ENCODE data around the gene SKI. TPM values are rescaled to one million over a fixed set of nuclear protein-coding genes. Genes with fewer than 3 reads are reported as not detected.

Gene SKI
- total and polyA plus RNA-seq, 9 of the 15 experiments (the other 6 are each of a cell fraction or from before 2014, with no cell fraction given), result 0.10 to 60.5 (median 4.6) TPM

DNA sequence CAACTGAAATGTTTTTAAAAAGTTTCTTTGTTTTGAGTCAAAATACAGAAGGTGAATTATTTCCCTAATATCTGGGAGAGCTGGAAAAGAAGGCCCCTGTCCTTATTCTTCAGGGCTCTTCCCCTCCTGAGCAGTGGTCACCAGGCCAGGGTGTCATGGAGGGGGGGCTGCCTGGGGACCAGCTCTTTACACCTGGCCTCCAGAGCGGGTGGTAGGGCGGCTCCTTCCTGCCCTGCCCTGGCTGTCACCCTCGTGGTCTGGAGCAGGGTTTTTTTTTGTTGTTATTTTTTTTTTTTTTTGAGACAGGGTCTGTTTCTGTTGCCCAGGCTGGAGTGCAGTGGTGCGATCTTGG is 6.6 kb downstream of the SKI start:
- no peak overlapping the region for H2AFZ ChIP-seq (ENCODE audit: low read depth, low read length)
- ChIA-PET POLR2A (interaction anchor here (0.5 to 1.7 kb wide), 4 partner anchors 9 to 123 kb away, joined by 3 to 6 read pairs (median 4); no protein-coding TSS in a partner anchor), CTCF (ENCODE audit: low intra/inter-chr PET ratio) (no interaction called here)
- H3K27ac ChIP-seq (ENCODE audit: extremely low read depth, low read depth, low read length), result no peak overlapping the region
- TF ChIP-seq TRIM28 (IDR thresholded peaks at IDR 0.05), result no peak
- TF ChIP-seq, protein P1, sequence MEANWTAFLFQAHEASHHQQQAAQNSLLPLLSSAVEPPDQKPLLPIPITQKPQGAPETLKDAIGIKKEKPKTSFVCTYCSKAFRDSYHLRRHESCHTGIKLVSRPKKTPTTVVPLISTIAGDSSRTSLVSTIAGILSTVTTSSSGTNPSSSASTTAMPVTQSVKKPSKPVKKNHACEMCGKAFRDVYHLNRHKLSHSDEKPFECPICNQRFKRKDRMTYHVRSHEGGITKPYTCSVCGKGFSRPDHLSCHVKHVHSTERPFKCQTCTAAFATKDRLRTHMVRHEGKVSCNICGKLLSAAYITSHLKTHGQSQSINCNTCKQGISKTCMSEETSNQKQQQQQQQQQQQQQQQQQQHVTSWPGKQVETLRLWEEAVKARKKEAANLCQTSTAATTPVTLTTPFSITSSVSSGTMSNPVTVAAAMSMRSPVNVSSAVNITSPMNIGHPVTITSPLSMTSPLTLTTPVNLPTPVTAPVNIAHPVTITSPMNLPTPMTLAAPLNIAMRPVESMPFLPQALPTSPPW (CRISPR knock-in tag; IDR thresholded peaks at IDR 0.05), result peak; percentile 58
- no peak for TF ChIP-seq PTRF (tag; IDR thresholded peaks at IDR 0.05)
- no peak for TF ChIP-seq ZNF778 (CRISPR knock-in tag; IDR thresholded peaks at IDR 0.05)
- TF ChIP-seq ZFPM2 (CRISPR knock-in tag; IDR thresholded peaks at IDR 0.05), result no peak
- intact Hi-C loops (cut with micrococcal nuclease), result no loop called here
- H3K9me1 ChIP-seq (ENCODE audit: control insufficient read depth, insufficient read depth, low read length), result peaks cover 45% of the 10 kb centered on the region
- peaks cover 26% of the 10 kb centered on the region; the same call in 2 of the 3 replicates for H3K36me3 ChIP-seq (ENCODE audit: control insufficient read depth, insufficient read depth, low read length)
- no peak overlapping the region for H3K4me2 ChIP-seq (ENCODE audit: insufficient read depth, low read length)
- no peak overlapping the region for H3K9ac ChIP-seq (ENCODE audit: insufficient read depth in 1 of 2, low read depth in 2 of 2, low read length in 2 of 2)
- H3K4me1 ChIP-seq (replicated peaks in 1 of 2; ENCODE audit: control insufficient read depth in 2 of 2, insufficient read depth in 2 of 2, low read length in 2 of 2), result peaks cover 36 to 94% of the 10 kb centered on the region in 2 experiments
- H3K9me3 ChIP-seq (replicated peaks; ENCODE audit: control insufficient read depth, insufficient read depth, low read depth, low read length), result no peaks in the 10 kb centered on the region
- no peak for FAIRE-seq
- in situ Hi-C loops (cut with MboI), result loop anchor here (5.0 kb wide), 1 partner anchor 37 kb away; no protein-coding TSS in a partner anchor
- peak in 1 of 4 experiments; percentile 27 for DNase-seq (ENCODE audit: extremely low read depth in 1 of 4, low spot score in 3 of 4)
- WGBS (ENCODE audit: insufficient coverage, low coverage, missing lambda C conversion rate), result 81% methylated on average over 4 of the region's 4 CpGs
- BruUV-seq (replicated peaks), result no TSS peak
- H3K79me2 ChIP-seq (ENCODE audit: control insufficient read depth, insufficient read depth, low read length), result peaks cover 99% of the 10 kb centered on the region
- H3K27me3 ChIP-seq (ENCODE audit: control insufficient read depth in 2 of 2, insufficient read depth in 2 of 2, low read length in 2 of 2), result no peaks in the 10 kb centered on the region
- no peak overlapping the region for H3K4me3 ChIP-seq
- no peak for ATAC-seq
- H4K20me1 ChIP-seq (replicated peaks; ENCODE audit: control insufficient read depth, insufficient read depth, low read length), result peaks cover 93% of the 10 kb centered on the region

All from K562 (cell line).